Limb (tissue), 2 donors: ENCODE results near the gene PLEKHG4.
A peak's percentile ranks its signal among the peaks of the same experiment; 100 is the strongest.

ENCODE experiments used
- DNase-seq, 2 donors: peaks; one replicate each; pipeline ENCODE4 v3.0.0-alpha.2; 2016; ENCODE audit errors: extremely low spot score in 2 of 2

The PLEKHG4 gene

GRCh38 chr16:67264277-67264676 is 15.1 kb upstream of the PLEKHG4 start:
- DNase-seq = no peak

- DNase-seq = no peak
These were observed 14.5 kb upstream of the PLEKHG4 start for GRCh38 chr16:67264866-67265265.

- DNase-seq = no peak
These were observed 13.5 kb upstream of the PLEKHG4 start for GRCh38 chr16:67265834-67266233.

GRCh38 chr16:67268136-67268579 is 11.2 kb upstream of the PLEKHG4 start:
- DNase-seq = no peak

GRCh38 chr16:67269766-67270165 is 9.6 kb upstream of the PLEKHG4 start:
- no peak for DNase-seq

- DNase-seq = no peak
These were observed 8.4 kb upstream of the PLEKHG4 start for GRCh38 chr16:67270931-67271338.

- no peak for DNase-seq
These were observed 7.9 kb upstream of the PLEKHG4 start for GRCh38 chr16:67271446-67271845.

GRCh38 chr16:67275321-67275720 is 4.0 kb upstream of the PLEKHG4 start:
- DNase-seq = no peak

- DNase-seq = no peak
These were observed 1.9 kb upstream of the PLEKHG4 start for GRCh38 chr16:67277294-67277998.

- DNase-seq = no peak
These were observed 1.1 kb upstream of the PLEKHG4 start for GRCh38 chr16:67277999-67278772.

GRCh38 chr16:67278773-67279295 is 498 bp upstream of the PLEKHG4 start:
- DNase-seq = no peak

GRCh38 chr16:67280090-67281015 is 1.0 kb downstream of the PLEKHG4 start:
- no peak for DNase-seq

- no peak for DNase-seq
These were observed 2.5 kb downstream of the PLEKHG4 start for GRCh38 chr16:67281536-67282446.

GRCh38 chr16:67282447-67282805 is 3.1 kb downstream of the PLEKHG4 start:
- DNase-seq = no peak

GRCh38 chr16:67283039-67283825 is 3.9 kb downstream of the PLEKHG4 start:
- no peak for DNase-seq

GRCh38 chr16:67283826-67284555 is 4.7 kb downstream of the PLEKHG4 start:
- DNase-seq = no peak

GRCh38 chr16:67284699-67285646 is 5.6 kb downstream of the PLEKHG4 start:
- peak in 1 of 2 donors; percentile 48 for DNase-seq
